Activated naive CD4-positive, alpha-beta T cell treated with anti-CD3 and anti-CD28 coated beads, Interleukin-2, amount 10 ng/mL, durations not matched to agents 7 days and 5 days (primary cell): ENCODE measurements around the gene CD44.

Source experiments
- CTCF ChIA-PET: fragments of 350-600 bp; sonication (Branson Sonifier 250); formaldehyde crosslinking; loops from one replicate; lab custom pipeline; 2021; ENCODE audit warnings: antibody characterized with exemption; lab: Charles Lee
- DNase-seq: peaks from one replicate; pipeline ENCODE4 v3.0.0-alpha.2; 2020
- H3K27ac Mint-ChIP-seq: one replicate; pipeline ENCODE4 v1.8.0; 2021; ENCODE audit warnings: mild to moderate bottlenecking, moderate library complexity, mixed read lengths
- H3K27me3 Mint-ChIP-seq: one replicate; pipeline ENCODE4 v1.8.0; 2021; ENCODE audit warnings: mild to moderate bottlenecking, mixed read lengths
- H3K36me3 Mint-ChIP-seq: one replicate; pipeline ENCODE4 v1.8.0; 2021; ENCODE audit warnings: mixed read lengths
- H3K4me1 Mint-ChIP-seq: one replicate; pipeline ENCODE4 v1.8.0; 2021; ENCODE audit warnings: mixed read lengths
- H3K4me3 Mint-ChIP-seq: one replicate; pipeline ENCODE4 v1.8.0; 2021; ENCODE audit warnings: mild to moderate bottlenecking, moderate library complexity, mixed read lengths
- H3K9me3 Mint-ChIP-seq: one replicate; pipeline ENCODE4 v1.8.0; 2021; ENCODE audit warnings: mixed read lengths

Gene CD44

DNA sequence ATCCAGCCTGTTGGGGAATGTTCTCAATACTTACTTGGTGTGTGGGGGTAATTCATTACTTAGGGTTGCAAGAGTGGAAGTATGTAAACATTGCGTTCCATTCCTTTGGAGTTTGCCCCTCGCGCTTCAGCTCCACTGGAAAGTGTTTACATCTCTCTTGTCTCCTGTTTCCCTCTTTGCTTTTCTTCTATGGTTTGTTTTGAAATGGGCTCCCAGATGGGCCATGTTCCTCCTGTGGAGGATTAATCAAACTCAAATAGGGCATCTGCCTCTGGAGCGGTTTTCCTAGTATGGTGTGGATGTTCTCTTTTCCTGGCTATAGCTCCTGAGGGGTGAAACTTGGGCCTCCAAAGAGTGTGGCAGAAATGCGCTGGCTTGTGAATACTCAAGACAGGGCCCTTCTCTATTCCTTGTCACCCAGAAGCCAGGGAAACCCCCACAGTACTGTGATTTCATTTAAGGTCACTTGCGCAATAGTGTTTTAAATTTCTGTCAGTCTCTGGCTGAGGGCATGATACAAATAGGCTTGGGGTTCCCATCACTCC, 51.9 kb downstream of the CD44 start:
- Mint-ChIP-seq H3K27ac (no peak overlapping the region), H3K4me1 (peaks cover 48% of the 10 kb centered on the region), H3K9me3 (no peaks in the 10 kb centered on the region), H3K4me3 (no peak overlapping the region), H3K36me3 (peaks cover 91% of the 10 kb centered on the region), H3K27me3 (no peaks in the 10 kb centered on the region)
- no peak for DNase-seq
- CTCF ChIA-PET = interaction anchor here (0.6 to 1.0 kb wide), 2 partner anchors 8 to 44 kb away, joined by 3 read pairs; no protein-coding TSS in a partner anchor

DNA sequence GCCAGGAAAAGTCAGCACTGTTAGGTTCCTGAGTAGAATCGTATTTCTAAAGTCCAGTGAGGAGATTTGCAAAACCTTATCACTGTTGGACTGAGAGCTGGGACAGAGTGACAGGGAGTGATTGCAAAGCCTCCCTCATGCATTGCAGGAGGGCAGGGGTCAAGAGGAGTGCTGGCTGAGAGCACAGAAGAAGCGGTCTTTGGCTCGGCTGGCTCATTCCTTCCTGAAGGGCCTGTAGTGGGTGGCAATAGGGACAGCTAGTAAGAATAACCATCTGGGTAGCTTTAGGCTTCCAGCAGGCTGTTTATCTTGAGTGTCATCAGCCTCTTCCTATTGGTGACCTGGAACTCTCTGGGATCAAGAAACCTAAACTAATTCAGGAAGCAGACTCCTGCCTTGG, 53.4 kb downstream of the CD44 start:
- peaks cover 50% of the 10 kb centered on the region for H3K4me1 Mint-ChIP-seq
- H3K27ac Mint-ChIP-seq = no peak overlapping the region
- DNase-seq = no peak

DNA sequence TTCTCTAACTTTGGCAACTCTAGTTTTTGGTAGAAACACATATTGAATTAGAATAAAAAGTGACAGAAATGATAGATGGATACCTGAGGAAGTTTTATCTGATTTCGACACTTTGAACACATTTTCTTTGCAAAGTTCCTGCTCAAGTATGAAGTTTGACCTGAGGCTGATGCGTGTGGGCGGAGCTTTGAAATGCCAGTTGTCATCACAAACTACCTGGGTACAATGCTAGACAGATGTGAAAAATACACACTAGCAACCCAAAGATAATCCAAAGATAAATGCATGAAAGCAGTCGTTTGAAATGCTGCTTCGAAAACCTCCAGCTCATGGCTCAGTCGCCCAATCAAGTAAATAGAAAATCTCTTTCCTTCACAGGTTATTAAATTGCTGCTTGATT, 54.8 kb downstream of the CD44 start:
- peaks cover 98% of the 10 kb centered on the region for H3K36me3 Mint-ChIP-seq
- H3K4me3 Mint-ChIP-seq = no peak overlapping the region
- no peaks in the 10 kb centered on the region for H3K9me3 Mint-ChIP-seq
- H3K27me3 Mint-ChIP-seq = no peaks in the 10 kb centered on the region
- CTCF ChIA-PET = no interaction called here
- peaks cover 46% of the 10 kb centered on the region for H3K4me1 Mint-ChIP-seq
- no peak overlapping the region for H3K27ac Mint-ChIP-seq
- no peak for DNase-seq

More for the DNA sequence above, 53.4 kb downstream of the CD44 start:
- Mint-ChIP-seq H3K4me3 (no peak overlapping the region), H3K27me3 (no peaks in the 10 kb centered on the region), H3K36me3 (peaks cover 97% of the 10 kb centered on the region), H3K9me3 (no peaks in the 10 kb centered on the region)
- CTCF ChIA-PET = no interaction called here

DNA sequence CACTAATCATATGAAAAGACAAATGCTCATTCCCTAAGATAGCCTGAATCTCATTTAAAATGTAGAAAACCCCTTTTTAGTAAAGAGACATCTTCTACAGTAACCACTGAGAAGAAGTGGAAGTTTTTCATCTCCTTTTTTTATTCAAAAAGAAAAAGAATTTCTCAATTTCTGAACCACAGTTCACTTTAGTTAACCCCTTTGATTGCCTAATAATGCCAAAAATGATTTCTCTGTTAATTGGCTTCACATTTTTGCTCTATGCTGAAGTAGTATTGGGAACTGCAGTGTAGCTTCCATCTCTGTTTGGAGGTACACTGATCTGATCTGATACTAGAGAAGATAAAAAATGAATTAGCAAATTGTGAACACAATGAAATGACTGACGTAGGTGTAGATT, 58.3 kb downstream of the CD44 start:
- no peak for DNase-seq
- Mint-ChIP-seq H3K27me3 (no peaks in the 10 kb centered on the region), H3K4me1 (peaks cover 41% of the 10 kb centered on the region), H3K27ac (no peak overlapping the region), H3K36me3 (peaks cover 99% of the 10 kb centered on the region), H3K9me3 (no peaks in the 10 kb centered on the region), H3K4me3 (no peak overlapping the region)
- CTCF ChIA-PET = interaction anchor here (0.9 kb wide), 1 partner anchor 109 kb away, joined by 3 read pairs; no protein-coding TSS in a partner anchor

DNA sequence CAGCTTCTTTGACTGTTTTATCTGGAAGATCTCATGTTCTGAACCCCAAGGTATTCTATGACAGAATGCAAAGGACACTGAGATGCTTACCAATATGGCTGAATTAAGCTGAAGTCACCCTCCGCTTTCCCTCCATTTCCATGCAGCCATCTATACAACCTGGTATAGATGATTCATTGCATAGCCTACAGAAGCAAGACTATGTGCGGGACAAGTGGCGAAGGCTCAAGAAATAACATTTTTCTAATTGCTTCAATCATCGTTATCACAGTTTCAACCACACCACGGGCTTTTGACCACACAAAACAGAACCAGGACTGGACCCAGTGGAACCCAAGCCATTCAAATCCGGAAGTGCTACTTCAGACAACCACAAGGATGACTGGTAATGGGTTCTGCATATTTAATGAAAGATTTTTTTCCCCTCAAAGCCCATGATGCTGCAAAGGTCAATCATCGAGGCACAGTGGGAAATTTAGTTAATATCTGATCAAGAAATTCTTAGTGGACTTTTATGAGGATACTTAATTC, 61.9 kb downstream of the CD44 start:
- CTCF ChIA-PET = interaction anchor here (1.0 kb wide), 1 partner anchor 12 kb away, joined by 3 read pairs; no protein-coding TSS in a partner anchor
- Mint-ChIP-seq H3K4me1 (peaks cover 13% of the 10 kb centered on the region), H3K9me3 (no peaks in the 10 kb centered on the region), H3K27ac (no peak overlapping the region), H3K27me3 (no peaks in the 10 kb centered on the region), H3K4me3 (no peak overlapping the region), H3K36me3 (peaks cover 99% of the 10 kb centered on the region)
- DNase-seq = no peak

DNA sequence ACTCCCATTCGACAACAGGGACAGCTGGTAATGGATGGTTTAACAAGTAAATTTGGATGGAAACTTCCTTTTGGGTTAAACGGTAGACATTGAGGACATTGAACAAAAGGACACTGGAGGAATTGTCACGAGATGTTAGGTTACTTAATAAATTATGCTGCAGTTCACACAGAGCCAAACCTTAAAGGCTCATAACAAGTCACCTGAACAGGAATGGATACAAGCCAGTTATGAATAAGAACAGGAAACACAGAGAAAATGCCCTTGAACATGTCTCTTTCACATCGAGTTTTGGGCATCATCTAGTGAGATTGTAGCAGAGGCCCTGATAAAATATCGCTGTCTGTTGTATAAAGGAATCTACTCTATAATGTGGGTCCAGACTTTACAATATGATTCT, 65.6 kb downstream of the CD44 start:
- Mint-ChIP-seq H3K36me3 (peaks cover 98% of the 10 kb centered on the region), H3K27ac (no peak overlapping the region), H3K9me3 (peaks cover 3% of the 10 kb centered on the region), H3K4me1 (peaks cover 9% of the 10 kb centered on the region), H3K4me3 (no peak overlapping the region), H3K27me3 (no peaks in the 10 kb centered on the region)
- CTCF ChIA-PET = no interaction called here
- DNase-seq = no peak

DNA sequence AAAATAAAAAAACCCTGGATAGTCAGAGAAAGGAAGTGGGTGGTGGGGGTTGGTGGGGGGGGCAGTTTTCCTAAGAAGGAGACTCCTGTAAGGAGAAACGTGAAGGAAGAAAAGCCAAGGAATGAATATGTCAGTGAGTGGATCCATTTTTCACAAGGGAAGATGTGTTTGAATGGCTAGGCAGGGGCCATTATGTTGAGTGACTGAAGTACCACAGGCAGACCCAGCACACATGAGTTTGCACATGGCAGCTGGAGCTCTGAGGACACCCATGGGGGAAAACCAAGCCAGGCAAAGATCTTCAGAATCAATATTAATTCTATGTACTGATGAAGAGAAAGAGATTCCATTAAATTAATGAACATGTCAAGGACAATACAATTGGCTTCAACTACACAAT, 67.6 kb downstream of the CD44 start:
- H3K27me3 Mint-ChIP-seq = no peaks in the 10 kb centered on the region
- peaks cover 98% of the 10 kb centered on the region for H3K36me3 Mint-ChIP-seq
- H3K9me3 Mint-ChIP-seq = peaks cover 14% of the 10 kb centered on the region
- H3K4me3 Mint-ChIP-seq = no peak overlapping the region
- peaks cover 7% of the 10 kb centered on the region for H3K4me1 Mint-ChIP-seq
- CTCF ChIA-PET = no interaction called here
- no peak for DNase-seq
- H3K27ac Mint-ChIP-seq = no peak overlapping the region

DNA sequence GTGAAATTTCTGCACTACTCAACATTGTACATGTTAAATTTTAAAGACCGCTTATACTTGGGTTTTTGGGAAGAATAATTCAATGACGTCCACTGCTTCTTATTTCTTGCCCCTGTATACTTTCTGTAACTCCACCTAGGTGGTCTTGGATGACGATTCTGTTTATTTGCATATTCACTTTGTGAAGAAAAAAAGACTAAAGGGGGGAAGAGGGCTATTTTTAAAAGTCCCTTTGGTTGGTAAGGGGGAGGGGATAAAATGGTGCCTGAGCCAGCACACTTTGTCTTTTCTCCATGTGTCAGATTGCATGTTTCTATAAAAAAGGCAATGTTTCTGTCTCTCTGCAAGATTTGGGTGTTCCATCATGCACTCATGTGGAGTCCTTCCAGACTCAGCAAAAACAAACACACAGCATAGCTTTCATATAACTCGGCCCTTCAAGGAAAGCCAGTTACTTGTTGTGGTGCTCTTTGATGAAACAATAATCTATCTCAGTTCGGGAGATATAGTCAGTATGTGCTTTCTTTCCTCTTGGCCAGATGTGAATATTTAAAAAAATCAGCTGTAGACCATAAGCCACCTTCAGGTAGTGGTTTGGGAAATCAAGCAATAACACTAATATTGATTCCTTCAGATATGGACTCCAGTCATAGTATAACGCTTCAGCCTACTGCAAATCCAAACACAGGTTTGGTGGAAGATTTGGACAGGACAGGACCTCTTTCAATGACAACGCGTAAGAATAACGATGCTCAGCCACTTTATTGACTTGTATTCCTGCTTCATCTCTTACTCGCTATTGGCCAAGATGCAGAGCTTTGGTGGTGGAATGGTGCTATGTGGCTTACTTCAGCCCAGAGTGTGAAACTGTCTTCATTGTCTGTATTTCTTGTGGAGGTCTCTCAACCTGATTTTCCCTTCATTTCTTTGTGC, 68.8 kb downstream of the CD44 start:
- CTCF ChIA-PET = no interaction called here
- DNase-seq = no peak
- H3K9me3 Mint-ChIP-seq = peaks cover 14% of the 10 kb centered on the region
- peaks cover 3% of the 10 kb centered on the region for H3K4me1 Mint-ChIP-seq
- no peaks in the 10 kb centered on the region for H3K27me3 Mint-ChIP-seq
- peaks cover 95% of the 10 kb centered on the region for H3K36me3 Mint-ChIP-seq
- H3K4me3 Mint-ChIP-seq = no peak overlapping the region
- no peak overlapping the region for H3K27ac Mint-ChIP-seq

DNA sequence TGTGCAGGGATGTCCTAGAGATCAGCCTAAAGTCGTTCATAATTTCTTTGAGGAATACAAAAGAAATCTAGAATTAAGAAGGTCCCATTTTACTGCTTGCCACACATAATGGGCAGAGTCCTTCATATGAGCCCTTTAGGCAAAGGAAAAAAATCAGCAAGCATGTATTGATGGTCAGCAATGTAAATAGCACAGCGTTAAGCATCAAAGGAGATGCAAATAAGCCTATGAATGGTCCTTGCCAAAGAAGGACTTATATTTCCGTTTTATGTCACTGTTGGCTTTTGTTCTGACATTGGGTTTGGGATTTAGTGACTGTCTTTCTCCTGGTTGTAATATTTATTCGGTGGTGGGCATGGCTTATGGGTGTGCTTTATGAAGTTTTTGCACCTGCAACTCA, 69.8 kb downstream of the CD44 start:
- Mint-ChIP-seq H3K27me3 (no peaks in the 10 kb centered on the region), H3K27ac (no peak overlapping the region), H3K36me3 (peaks cover 94% of the 10 kb centered on the region), H3K4me1 (peaks cover 11% of the 10 kb centered on the region), H3K4me3 (no peak overlapping the region), H3K9me3 (peaks cover 14% of the 10 kb centered on the region)
- CTCF ChIA-PET = no interaction called here
- DNase-seq = no peak

DNA sequence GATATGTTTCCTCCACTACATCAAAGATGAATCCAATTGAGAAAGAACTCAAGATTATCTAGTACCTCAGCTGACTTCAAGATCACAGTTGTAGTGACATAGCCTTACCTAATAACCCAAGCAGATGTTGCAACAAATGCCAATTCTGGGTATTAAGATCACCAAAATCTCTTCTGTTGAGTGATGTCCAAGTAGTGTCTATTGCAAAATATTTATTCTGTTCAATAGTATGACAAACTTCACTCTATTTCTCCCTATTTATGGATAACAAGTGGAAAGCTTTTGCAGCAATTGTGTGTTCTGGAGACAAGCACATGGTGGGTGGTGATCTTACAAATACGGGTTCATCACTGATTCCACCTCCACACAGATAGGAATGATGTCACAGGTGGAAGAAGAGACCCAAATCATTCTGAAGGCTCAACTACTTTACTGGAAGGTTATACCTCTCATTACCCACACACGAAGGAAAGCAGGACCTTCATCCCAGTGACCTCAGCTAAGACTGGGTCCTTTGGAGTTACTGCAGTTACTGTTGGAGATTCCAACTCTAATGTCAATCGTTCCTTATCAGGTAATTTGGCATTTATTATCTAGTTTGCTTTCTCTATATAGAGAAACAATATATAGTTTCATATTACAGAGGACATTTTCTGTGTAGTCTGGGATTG, 72.0 kb downstream of the CD44 start:
- H3K4me1 Mint-ChIP-seq = peaks cover 29% of the 10 kb centered on the region
- peaks cover 14% of the 10 kb centered on the region for H3K9me3 Mint-ChIP-seq
- no peak for DNase-seq
- H3K4me3 Mint-ChIP-seq = no peak overlapping the region
- no peak overlapping the region for H3K27ac Mint-ChIP-seq
- CTCF ChIA-PET = no interaction called here
- no peaks in the 10 kb centered on the region for H3K27me3 Mint-ChIP-seq
- H3K36me3 Mint-ChIP-seq = peaks cover 93% of the 10 kb centered on the region

DNA sequence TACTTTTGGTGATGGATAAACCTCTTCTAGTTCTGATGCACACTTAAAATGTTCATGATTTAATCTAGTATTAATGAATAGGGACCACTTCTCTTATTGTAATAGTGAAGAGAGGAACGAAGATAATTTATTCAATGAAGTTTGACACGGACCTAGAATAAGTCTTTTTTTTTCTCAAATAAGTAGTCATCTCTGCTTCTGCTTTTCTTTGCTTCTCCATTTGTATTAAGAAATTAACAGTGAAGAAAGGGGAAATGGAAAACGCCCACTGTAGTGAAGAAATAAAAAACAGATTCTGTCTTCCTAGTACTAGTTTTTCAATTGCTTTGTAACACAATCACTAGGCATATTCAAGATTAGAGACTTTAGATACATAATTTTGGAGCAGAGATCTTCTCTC, 73.0 kb downstream of the CD44 start:
- Mint-ChIP-seq H3K4me1 (peaks cover 38% of the 10 kb centered on the region), H3K9me3 (peaks cover 14% of the 10 kb centered on the region), H3K4me3 (no peak overlapping the region), H3K27ac (no peak overlapping the region), H3K27me3 (no peaks in the 10 kb centered on the region), H3K36me3 (peaks cover 91% of the 10 kb centered on the region)
- CTCF ChIA-PET = no interaction called here
- no peak for DNase-seq

DNA sequence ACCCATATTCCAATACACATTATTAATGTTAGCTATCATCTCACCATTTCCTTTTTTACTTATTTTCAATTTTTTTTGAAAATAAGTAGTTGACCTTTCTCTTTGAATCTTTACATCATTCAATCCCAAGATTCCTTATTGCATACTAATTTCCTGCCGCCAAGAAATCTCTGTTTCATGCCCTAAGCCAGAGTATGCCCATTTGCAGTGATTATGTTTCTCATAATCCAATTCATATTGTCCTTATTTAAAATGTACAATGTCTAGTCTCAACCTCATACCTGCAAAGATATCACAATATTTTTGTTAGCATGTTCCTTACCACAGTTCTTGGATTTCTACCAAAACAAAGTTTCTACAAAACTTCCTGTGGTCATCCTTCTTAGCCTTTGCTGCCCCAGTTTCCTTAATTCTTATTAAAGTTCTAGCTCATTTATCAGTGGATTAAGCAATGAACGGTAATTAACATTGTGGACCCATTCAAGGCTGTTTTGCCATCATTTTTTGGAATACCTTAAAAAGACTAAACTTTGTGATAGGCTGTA, 75.3 kb downstream of the CD44 start:
- H3K27me3 Mint-ChIP-seq = no peaks in the 10 kb centered on the region
- peaks cover 14% of the 10 kb centered on the region for H3K9me3 Mint-ChIP-seq
- peak overlapping the region; percentile 46 for H3K27ac Mint-ChIP-seq
- no peak overlapping the region for H3K4me3 Mint-ChIP-seq
- DNase-seq = no peak
- H3K36me3 Mint-ChIP-seq = peaks cover 90% of the 10 kb centered on the region
- CTCF ChIA-PET = interaction anchor here (0.6 kb wide), 1 partner anchor 280 kb away, joined by 3 read pairs; no protein-coding TSS in a partner anchor
- peaks cover 50% of the 10 kb centered on the region for H3K4me1 Mint-ChIP-seq

DNA sequence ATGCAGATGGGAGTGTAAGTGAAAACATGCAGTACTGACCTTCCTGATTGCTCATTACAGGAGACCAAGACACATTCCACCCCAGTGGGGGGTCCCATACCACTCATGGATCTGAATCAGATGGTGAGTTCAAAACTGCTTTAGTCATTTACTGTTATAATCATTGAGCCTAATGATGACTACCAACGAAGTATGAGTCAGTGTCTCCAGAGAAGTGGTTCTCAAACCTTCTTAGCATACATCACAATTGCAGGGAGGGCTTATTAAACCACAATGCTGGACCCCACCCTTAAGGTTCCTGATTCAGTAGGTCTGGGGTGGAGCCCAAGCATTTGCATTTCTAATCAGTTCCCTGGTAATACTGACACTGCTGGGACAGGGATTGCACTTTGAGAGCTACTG, 75.8 kb downstream of the CD44 start:
- Mint-ChIP-seq H3K27ac (peak overlapping the region; percentile 46), H3K27me3 (no peaks in the 10 kb centered on the region), H3K4me3 (no peak overlapping the region), H3K36me3 (peaks cover 90% of the 10 kb centered on the region), H3K9me3 (peaks cover 9% of the 10 kb centered on the region), H3K4me1 (peaks cover 50% of the 10 kb centered on the region)
- no peak for DNase-seq
- CTCF ChIA-PET = no interaction called here

DNA sequence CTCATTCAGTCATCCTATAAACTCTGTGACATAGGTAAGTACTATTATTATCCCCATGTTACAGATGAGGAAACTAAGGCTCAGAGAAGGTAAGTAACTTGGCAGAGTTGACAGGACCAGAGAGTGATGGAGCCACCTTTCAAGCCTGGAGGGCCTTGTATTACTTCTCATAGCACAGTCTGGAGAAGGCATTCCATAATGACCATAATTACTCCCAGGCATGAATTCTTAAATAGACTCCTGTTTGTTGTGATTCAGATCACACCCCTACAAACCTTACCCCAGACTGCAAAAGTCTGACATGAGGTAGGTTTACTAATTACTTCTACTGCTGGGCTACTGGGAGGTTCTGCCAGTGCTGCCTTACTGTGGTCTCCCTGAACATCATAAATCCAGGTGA, 77.0 kb downstream of the CD44 start:
- DNase-seq = no peak
- Mint-ChIP-seq H3K27ac (peak overlapping the region; percentile 89), H3K4me1 (peaks cover 50% of the 10 kb centered on the region), H3K4me3 (no peak overlapping the region), H3K9me3 (no peaks in the 10 kb centered on the region), H3K36me3 (peaks cover 84% of the 10 kb centered on the region), H3K27me3 (no peaks in the 10 kb centered on the region)
- CTCF ChIA-PET = no interaction called here
